IMR-90 (cell line): ENCODE measurements around the gene PAM. TPM values are rescaled to one million over a fixed set of nuclear protein-coding genes. Genes with fewer than 3 reads are reported as not detected.

ENCODE experiments used
- ATAC-seq: fragments of 200-7000 bp; cut with Tn5 transposase; 2 replicates; pipeline ENCODE4 v1.9.1; 2020; ENCODE audit warnings: low read depth, mild to moderate bottlenecking, moderate library complexity
- BruUV-seq: library from RNA; stranded (reverse); fragments of 400-500 nt; replicated peaks from 2 replicates; lab custom pipeline; 2021; lab: Mats Ljungman, UMichigan
- CTCF ChIA-PET: fragments of 300-600 bp; formaldehyde crosslinking; extraction: SDS; loops from one replicate; lab custom pipeline; 2021; ENCODE audit warnings: antibody characterized with exemption; lab: Yijun Ruan, JAX
- POLR2A ChIA-PET: fragments of 300-600 bp; sonication (Branson Sonifier 250); formaldehyde crosslinking; loops from one replicate; lab custom pipeline; 2022; ENCODE audit warnings: antibody characterized with exemption; ENCODE audit not compliant: unreplicated experiment; lab: Charles Lee
- DNase-seq: peaks from one replicate; pipeline ENCODE4 v3.0.0; 2013
- H2AFZ ChIP-seq: replicated peaks from 2 replicates; pipeline ENCODE3; 2013; ENCODE audit warnings: low read length, mild to moderate bottlenecking; ENCODE audit not compliant: poor library complexity
- H2AK5ac ChIP-seq: 2 replicates; pipeline ENCODE4 v1.6.1; 2013; ENCODE audit warnings: low read depth, low read length, inconsistent platforms
- H2AK9ac ChIP-seq: replicated peaks from 2 replicates; pipeline ENCODE3; 2013; ENCODE audit warnings: mild to moderate bottlenecking, low read depth, low read length, moderate library complexity; ENCODE audit not compliant: poor library complexity
- H2BK120ac ChIP-seq: 2 replicates; pipeline ENCODE4 v1.6.1; 2013; ENCODE audit warnings: low read depth, low read length, inconsistent platforms
- H2BK15ac ChIP-seq: 3 replicates; pipeline ENCODE4 v1.6.1; 2013; ENCODE audit warnings: low read depth, low read length, inconsistent platforms
- H2BK20ac ChIP-seq: 2 replicates; pipeline ENCODE4 v1.6.1; 2013; ENCODE audit warnings: low read depth, mild to moderate bottlenecking, inconsistent platforms, low read length, moderate library complexity
- H2BK5ac ChIP-seq: 2 replicates; pipeline ENCODE4 v1.6.1; 2013; ENCODE audit warnings: mild to moderate bottlenecking, low read depth, low read length, inconsistent platforms; ENCODE audit not compliant: poor library complexity, severe bottlenecking
- H3K14ac ChIP-seq: replicated peaks from 2 replicates; pipeline ENCODE4 v1.6.1; 2013; ENCODE audit warnings: low read depth, low read length, inconsistent platforms
- H3K18ac ChIP-seq: 2 replicates; pipeline ENCODE4 v1.6.1; 2013; ENCODE audit warnings: low read depth, low read length, control low read depth
- H3K23ac ChIP-seq: 2 replicates; pipeline ENCODE4 v1.6.1; 2013; ENCODE audit warnings: low read depth, low read length, inconsistent platforms
- H3K27ac ChIP-seq: 2 replicates; pipeline ENCODE4 v1.5.1; 2013; ENCODE audit warnings: mild to moderate bottlenecking, control low read depth, low read length; ENCODE audit not compliant: insufficient read depth
- H3K27me3 ChIP-seq: 2 replicates; pipeline ENCODE4 v1.6.1; 2013; ENCODE audit warnings: low read length; ENCODE audit not compliant: control insufficient read depth, insufficient read depth
- H3K36me3 ChIP-seq: 2 replicates; pipeline ENCODE4 v1.6.1; 2013; ENCODE audit warnings: low read length, mixed read lengths; ENCODE audit not compliant: control insufficient read depth, insufficient read depth
- H3K4ac ChIP-seq: 2 replicates; pipeline ENCODE4 v1.6.1; 2013; ENCODE audit warnings: low read depth, low read length, inconsistent platforms
- H3K4me1 ChIP-seq: 2 replicates; pipeline ENCODE4 v1.6.1; 2013; ENCODE audit warnings: low read length, mixed read lengths; ENCODE audit not compliant: control insufficient read depth, insufficient read depth
- H3K4me2 ChIP-seq: 2 replicates; pipeline ENCODE4 v1.6.1; 2013; ENCODE audit warnings: low read depth, mild to moderate bottlenecking, control low read depth, low read length, moderate library complexity
- H3K4me3 ChIP-seq: 2 replicates; pipeline ENCODE4 v1.5.1; 2013; ENCODE audit warnings: low read depth, mild to moderate bottlenecking, control low read depth, low read length, moderate library complexity; ENCODE audit not compliant: insufficient read depth
- H3K56ac ChIP-seq: 2 replicates; pipeline ENCODE4 v1.6.1; 2013; ENCODE audit warnings: low read length, inconsistent platforms; ENCODE audit not compliant: insufficient read depth; ENCODE audit errors: extremely low read depth
- H3K79me1 ChIP-seq, 2 experiments: 2 replicates each; pipeline ENCODE4 v1.6.1; 2013; ENCODE audit warnings: low read length in 2 of 2, inconsistent platforms in 1 of 2, low read depth in 1 of 2
- H3K9ac ChIP-seq: 2 replicates; pipeline ENCODE4 v1.6.1; 2013; ENCODE audit warnings: low read depth, low read length, control low read depth
- H3K9me1 ChIP-seq: 2 replicates; pipeline ENCODE4 v1.6.1; 2013; ENCODE audit warnings: low read length, inconsistent platforms; ENCODE audit not compliant: insufficient read depth
- H3K9me3 ChIP-seq: 2 replicates; pipeline ENCODE4 v1.6.1; 2013; ENCODE audit warnings: low read length; ENCODE audit not compliant: control insufficient read depth, insufficient read depth
- H4K20me1 ChIP-seq: 2 replicates; pipeline ENCODE4 v1.6.1; 2013; ENCODE audit warnings: low read length, inconsistent platforms; ENCODE audit not compliant: insufficient read depth
- H4K5ac ChIP-seq: 2 replicates; pipeline ENCODE4 v1.6.1; 2013; ENCODE audit warnings: mild to moderate bottlenecking, low read depth, low read length, control low read depth
- H4K8ac ChIP-seq, 2 experiments: 2 replicates each; pipeline ENCODE4 v1.6.1; 2013; ENCODE audit warnings: low read depth in 2 of 2, low read length in 2 of 2, control low read depth in 1 of 2, inconsistent platforms in 1 of 2
- H4K91ac ChIP-seq: 2 replicates; pipeline ENCODE4 v1.6.1; 2013; ENCODE audit warnings: low read depth, low read length, inconsistent platforms; ENCODE audit not compliant: insufficient read depth
- BHLHE40 ChIP-seq: fragments of 150-350 bp; IDR thresholded peaks from 2 replicates; pipeline ENCODE4 v1.6.1; 2016; ENCODE audit warnings: mild to moderate bottlenecking, low read depth, low read length
- CEBPB ChIP-seq: IDR thresholded peaks from 2 replicates; pipeline ENCODE4 v1.6.1; 2012; ENCODE audit warnings: low read depth, low read length, improper control_type of control experiment
- MAZ ChIP-seq: IDR thresholded peaks from 2 replicates; pipeline ENCODE4 v1.6.1; 2012; ENCODE audit warnings: low read depth, mild to moderate bottlenecking, low read length, improper control_type of control experiment, moderate library complexity, borderline replicate concordance
- NFE2L2 ChIP-seq: fragments of 150-350 bp; IDR thresholded peaks from 2 replicates; pipeline ENCODE4 v1.6.1; 2016; ENCODE audit warnings: low read depth, mild to moderate bottlenecking, low read length
- RAD21 ChIP-seq: IDR thresholded peaks from 2 replicates; pipeline ENCODE4 v1.6.1; 2012; ENCODE audit warnings: low read length, improper control_type of control experiment
- RCOR1 ChIP-seq: IDR thresholded peaks from 2 replicates; pipeline ENCODE4 v1.6.1; 2012; ENCODE audit warnings: mild to moderate bottlenecking, low read length, improper control_type of control experiment; ENCODE audit not compliant: insufficient replicate concordance
- RFX5 ChIP-seq: IDR thresholded peaks from 2 replicates; pipeline ENCODE4 v1.8.0; 2012; ENCODE audit warnings: low read depth, mild to moderate bottlenecking, low read length, moderate library complexity
- SMC3 ChIP-seq: fragments of 150-350 bp; IDR thresholded peaks from 2 replicates; pipeline ENCODE4 v1.6.1; 2016; ENCODE audit warnings: low read depth, mild to moderate bottlenecking, antibody characterized with exemption, low read length, moderate library complexity
- WGBS, 2 experiments: methylation state at CpG; one replicate each; pipeline versions ENCODE4 v1.1.5 to v1.1.7; 2013; ENCODE audit warnings: missing lambda C conversion rate in 2 of 2; ENCODE audit not compliant: insufficient read length in 1 of 2; ENCODE audit errors: extremely low coverage in 2 of 2; 5-methylcytosine and 5-hydroxymethylcytosine counted together
- dilution Hi-C: fragments of 300-500 bp; cut with HindIII; formaldehyde crosslinking; loops from one replicate; pipeline ENCODE4 v1.14.3; 2018; ENCODE audit warnings: low sequenced_read_pairs; ENCODE audit not compliant: unreplicated experiment
- in situ Hi-C: fragments of 300-500 bp; cut with MboI; formaldehyde crosslinking; loops from 3 replicates; pipeline ENCODE4 v1.14.3; 2019; ENCODE audit warnings: low sequenced_read_pairs, inconsistent platforms, mixed read lengths
- intact Hi-C: fragments of 100-400 bp; cut with micrococcal nuclease; formaldehyde crosslinking; loops from 2 replicates; pipeline ENCODE4 v1.10.0; 2022
- polyA plus RNA-seq, 3 experiments: library from polyadenylated mRNA; depleted of rRNA; stranded (reverse); fragments of >200 nt; gene quantifications; 2 replicates each; pipeline ENCODE4 v1.2.3, GENCODE V29; 2012; ENCODE audit warnings: low replicate concordance in 1 of 3
- total RNA-seq: library from RNA; depleted of rRNA; stranded (reverse); fragments of >200 nt; gene quantifications from 2 replicates; pipeline ENCODE4 v1.2.3, GENCODE V29; 2012

The PAM gene
- total and polyA plus RNA-seq, 2 of the 4 experiments (the other 2 are of a cell fraction), result 115 to 179 TPM

GRCh38 chr5:102760815-102761214, 5.7 kb downstream of the PAM start:
- CTCF ChIA-PET, result no interaction called here

More at GRCh38 chr5:102760815-102761214, 5.7 kb downstream of the PAM start:
- H2AFZ ChIP-seq, result peak overlapping the region; percentile 29
- no peak overlapping the region for H2BK20ac ChIP-seq
- peaks cover 36% of the 10 kb centered on the region for H4K20me1 ChIP-seq
- no peaks in the 10 kb centered on the region for H3K9me3 ChIP-seq
- ATAC-seq, result peak; percentile 32
- H2BK120ac ChIP-seq, result no peak overlapping the region
- POLR2A ChIA-PET, result no interaction called here
- H3K9me1 ChIP-seq, result peaks cover 4% of the 10 kb centered on the region; the same call in 1 of the 2 replicates
- intact Hi-C loops (no loop called here), dilution Hi-C loops (no loop called here), in situ Hi-C loops (no loop called here)
- peak overlapping the region; percentile 46 for H3K23ac ChIP-seq
- H4K8ac ChIP-seq, result peak overlapping the region in 1 of 2 experiments; percentile 6; a peak in 1 of 4 replicates
- no peak overlapping the region for H3K56ac ChIP-seq
- H4K5ac ChIP-seq, result no peak overlapping the region
- H3K18ac ChIP-seq, result no peak overlapping the region
- no peak overlapping the region; the same call in 1 of the 2 replicates for H3K14ac ChIP-seq
- no peaks in the 10 kb centered on the region; the same call in 1 of the 2 replicates for H3K36me3 ChIP-seq
- no peak overlapping the region for H3K4ac ChIP-seq
- no peak overlapping the region for H3K4me3 ChIP-seq
- no peak overlapping the region for H2BK5ac ChIP-seq
- H2AK9ac ChIP-seq, result no peak overlapping the region
- no peak overlapping the region for H4K91ac ChIP-seq
- peak overlapping the region; percentile 7 for H3K4me2 ChIP-seq
- TF ChIP-seq CEBPB, result no peak
- TF ChIP-seq BHLHE40, result no peak
- no peak for TF ChIP-seq SMC3
- no peak for TF ChIP-seq RCOR1
- TF ChIP-seq RFX5, result no peak
- TF ChIP-seq RAD21, result no peak
- no peak for TF ChIP-seq NFE2L2
- no peak for TF ChIP-seq MAZ
- no CpG with 5 or more reads among the region's 2 CpGs for WGBS, 2 experiments
- H3K9ac ChIP-seq, result no peak overlapping the region
- BruUV-seq, result no TSS peak
- no peak overlapping the region for H2AK5ac ChIP-seq
- H2BK15ac ChIP-seq, result no peak overlapping the region
- H3K79me1 ChIP-seq, result peaks cover 30 to 77% of the 10 kb centered on the region in 2 experiments
- H3K27me3 ChIP-seq, result no peaks in the 10 kb centered on the region
- H3K4me1 ChIP-seq, result peaks cover 8% of the 10 kb centered on the region
- DNase-seq, result peak; percentile 45
- H3K27ac ChIP-seq, result no peak overlapping the region
